H9 (cell line): ENCODE measurements around the gene CRYGD. TPM values are rescaled to one million over a fixed set of nuclear protein-coding genes. Genes with fewer than 3 reads are reported as not detected.

Experiments
- DNase-seq: peaks from one replicate; pipeline ENCODE4 v3.0.0-alpha.2; 2017
- H2AFZ ChIP-seq: one replicate; pipeline ENCODE4 v1.6.1; 2013; ENCODE audit warnings: mild to moderate bottlenecking, low read length, control low read depth, moderate library complexity
- H2AK5ac ChIP-seq: 2 replicates; pipeline ENCODE4 v1.6.1; 2013; ENCODE audit warnings: low read length, control low read depth, mixed read lengths; ENCODE audit not compliant: insufficient read length
- H2BK120ac ChIP-seq: one replicate; pipeline ENCODE4 v1.6.1; 2013; ENCODE audit warnings: low read depth, mild to moderate bottlenecking, low read length, control low read depth, inconsistent platforms; ENCODE audit not compliant: poor library complexity, severe bottlenecking
- H2BK12ac ChIP-seq: 2 replicates; pipeline ENCODE4 v1.6.1; 2013; ENCODE audit warnings: low read length, control low read depth, mixed read lengths, low read depth; ENCODE audit not compliant: insufficient read length
- H2BK15ac ChIP-seq: 2 replicates; pipeline ENCODE4 v1.6.1; 2013; ENCODE audit warnings: low read depth, low read length, control low read depth
- H2BK20ac ChIP-seq: one replicate; pipeline ENCODE4 v1.6.1; 2013; ENCODE audit warnings: low read depth, mild to moderate bottlenecking, low read length, control low read depth, inconsistent platforms; ENCODE audit not compliant: poor library complexity, severe bottlenecking
- H2BK5ac ChIP-seq: 2 replicates; pipeline ENCODE4 v1.6.1; 2013; ENCODE audit warnings: low read length, control low read depth, mixed read lengths; ENCODE audit not compliant: insufficient read length
- H3K14ac ChIP-seq: 2 replicates; pipeline ENCODE4 v1.6.1; 2013; ENCODE audit warnings: low read length, control low read depth; ENCODE audit not compliant: insufficient read depth
- H3K18ac ChIP-seq: 2 replicates; pipeline ENCODE4 v1.6.1; 2013; ENCODE audit warnings: low read depth, mild to moderate bottlenecking, mixed read lengths, low read length, control low read depth; ENCODE audit not compliant: insufficient read length
- H3K23ac ChIP-seq: 2 replicates; pipeline ENCODE4 v1.6.1; 2013; ENCODE audit warnings: low read length, control low read depth, mixed read lengths, low read depth; ENCODE audit not compliant: insufficient read length
- H3K23me2 ChIP-seq: 2 replicates; pipeline ENCODE4 v1.6.1; 2013; ENCODE audit warnings: low read depth, mild to moderate bottlenecking, mixed read lengths, low read length, control low read depth; ENCODE audit not compliant: insufficient read length, poor library complexity, severe bottlenecking
- H3K27ac ChIP-seq: 2 replicates; pipeline ENCODE4 v1.5.1; 2013; ENCODE audit warnings: low read length, control low read depth, mixed read lengths, low read depth; ENCODE audit not compliant: insufficient read length
- H3K27me3 ChIP-seq: 2 replicates; pipeline ENCODE4 v1.6.1; 2013; ENCODE audit warnings: low read length, control low read depth, inconsistent platforms; ENCODE audit not compliant: insufficient read depth
- H3K4ac ChIP-seq: 2 replicates; pipeline ENCODE4 v1.6.1; 2013; ENCODE audit warnings: low read depth, mild to moderate bottlenecking, control low read depth, inconsistent platforms, low read length, moderate library complexity
- H3K4me1 ChIP-seq: 2 replicates; pipeline ENCODE4 v1.6.1; 2013; ENCODE audit warnings: low read length, control low read depth, inconsistent platforms; ENCODE audit not compliant: insufficient read depth
- H3K4me2 ChIP-seq: 2 replicates; pipeline ENCODE4 v1.6.1; 2013; ENCODE audit warnings: low read length, control low read depth, mixed read lengths; ENCODE audit not compliant: insufficient read length, insufficient read depth
- H3K56ac ChIP-seq: 2 replicates; pipeline ENCODE4 v1.6.1; 2013; ENCODE audit warnings: low read depth, mild to moderate bottlenecking, mixed read lengths, low read length, control low read depth; ENCODE audit not compliant: insufficient read length
- H3K79me1 ChIP-seq: 2 replicates; pipeline ENCODE4 v1.6.1; 2013; ENCODE audit warnings: low read depth, mild to moderate bottlenecking, moderate library complexity, low read length, control low read depth, inconsistent platforms; ENCODE audit not compliant: insufficient read depth, poor library complexity, severe bottlenecking
- H3K79me2 ChIP-seq: 2 replicates; pipeline ENCODE4 v1.6.1; 2013; ENCODE audit warnings: low read length, control low read depth, inconsistent platforms; ENCODE audit not compliant: insufficient read depth
- H3K9ac ChIP-seq: 2 replicates; pipeline ENCODE4 v1.6.1; 2013; ENCODE audit warnings: low read length, control low read depth, mixed read lengths; ENCODE audit not compliant: insufficient read length; ENCODE audit errors: extremely low read depth
- H3K9me3 ChIP-seq: one replicate; pipeline ENCODE4 v1.6.1; 2013; ENCODE audit warnings: low read depth, low read length, inconsistent platforms; ENCODE audit not compliant: control insufficient read depth
- H3T11ph ChIP-seq: one replicate; pipeline ENCODE4 v1.6.1; 2013; ENCODE audit warnings: mild to moderate bottlenecking, low read length, control low read depth, inconsistent platforms
- H4K20me1 ChIP-seq: one replicate; pipeline ENCODE4 v1.6.1; 2013; ENCODE audit not compliant: control insufficient read depth, insufficient read length, insufficient read depth
- H4K5ac ChIP-seq: 2 replicates; pipeline ENCODE4 v1.6.1; 2013; ENCODE audit warnings: low read depth, mild to moderate bottlenecking, mixed read lengths, low read length, control low read depth; ENCODE audit not compliant: insufficient read length
- H4K8ac ChIP-seq: replicated peaks from 2 replicates; pipeline ENCODE4 v1.6.1; 2013; ENCODE audit warnings: low read length, control low read depth, mixed read lengths, low read depth; ENCODE audit not compliant: insufficient read length
- H4K91ac ChIP-seq: 2 replicates; pipeline ENCODE4 v1.6.1; 2013; ENCODE audit warnings: low read depth, mild to moderate bottlenecking, moderate library complexity, mixed read lengths, low read length, control low read depth; ENCODE audit not compliant: insufficient read length
- H3K27ac Mint-ChIP-seq, 3 experiments: 2 replicates in 2 of 3; 3 replicates in 1 of 3; pipeline ENCODE4 v1.8.0; 2020 to 2021; ENCODE audit warnings: mixed read lengths in 3 of 3, mild to moderate bottlenecking in 1 of 3, moderate library complexity in 1 of 3
- H3K27me3 Mint-ChIP-seq: 2 replicates; pipeline ENCODE4 v1.8.0; 2021; ENCODE audit warnings: low read depth, mild to moderate bottlenecking, moderate library complexity, mixed read lengths
- H3K36me3 Mint-ChIP-seq, 3 experiments: 2 replicates in 2 of 3; 3 replicates in 1 of 3; pipeline ENCODE4 v1.8.0; 2020 to 2021; ENCODE audit warnings: low read depth in 3 of 3, mixed read lengths in 3 of 3; ENCODE audit not compliant: insufficient read depth in 1 of 3
- H3K4me1 Mint-ChIP-seq, 2 experiments: 2 replicates each; pipeline ENCODE4 v1.8.0; 2020; ENCODE audit warnings: mixed read lengths in 2 of 2
- H3K4me3 Mint-ChIP-seq, 2 experiments: 2 replicates in 1 of 2; 3 replicates in 1 of 2; pipeline ENCODE4 v1.8.0; 2020 to 2021; ENCODE audit warnings: mild to moderate bottlenecking in 2 of 2, mixed read lengths in 2 of 2, moderate library complexity in 1 of 2
- H3K9me3 Mint-ChIP-seq, 2 experiments: 2 replicates in 1 of 2; 3 replicates in 1 of 2; pipeline ENCODE4 v1.8.0; 2020; ENCODE audit warnings: mild to moderate bottlenecking in 2 of 2, mixed read lengths in 2 of 2, moderate library complexity in 1 of 2
- WGBS: extraction: QIAGEN DNeasy Blood & Tissue Kit; methylation state at CpG from one replicate; pipeline ENCODE4 v1.1.7; 2013; ENCODE audit warnings: missing lambda C conversion rate, low lambda C conversion rate, mixed read lengths; ENCODE audit not compliant: insufficient read length; ENCODE audit errors: extremely low coverage; 5-methylcytosine and 5-hydroxymethylcytosine counted together
- total RNA-seq: library from RNA; stranded (reverse); gene quantifications from 2 replicates; pipeline ENCODE4 v1.2.1, GENCODE V29; 2021
- TF ChIP-seq, protein P1 (sequence below): fragments of 200-600 bp; sonication (generic); conservative IDR thresholded peaks from 3 replicates; pipeline ENCODE4 v1.8.0; 2021; ENCODE audit warnings: antibody characterized with exemption, mild to moderate bottlenecking

CRYGD gene
- total RNA-seq, 1 experiment from 2014 or later: not detected

DNA sequence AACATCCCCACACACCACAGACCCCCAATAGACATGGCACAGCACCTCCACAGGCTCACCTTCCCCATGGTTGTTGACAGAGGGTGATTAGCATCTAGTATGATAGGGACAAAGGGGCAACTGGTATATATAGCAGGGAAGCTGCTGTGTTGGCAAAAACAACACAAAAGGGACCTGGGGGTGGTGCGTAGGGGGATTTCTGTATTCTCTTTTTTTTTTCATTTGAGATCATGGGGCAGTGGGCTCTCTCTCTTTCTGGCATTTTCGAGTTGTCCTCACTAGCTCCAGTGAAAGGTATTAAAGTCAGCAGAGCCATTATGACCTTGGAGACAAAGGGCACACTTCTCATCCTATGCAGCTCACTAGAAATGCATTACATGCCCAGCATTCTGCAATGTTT, 39.2 kb upstream of the CRYGD start, which contains the start of gene CRYGA:
TSS of gene CRYGA (minus strand) at position 101 of the 400 bp plus-strand sequence. CDS start at position 68, 33 bp downstream.
- Histone ChIP-seq H4K20me1 (no peaks in the 10 kb centered on the region), H3K9ac (no peak within 1 kb of the TSS), H2AFZ (no peak within 1 kb of the TSS), H3K79me2 (no peaks in the 10 kb centered on the region), H2BK15ac (no peak within 1 kb of the TSS), H3K79me1 (no peaks in the 10 kb centered on the region), H2AK5ac (no peak within 1 kb of the TSS), H2BK12ac (no peak within 1 kb of the TSS), H3K18ac (no peak within 1 kb of the TSS), H3K56ac (no peak within 1 kb of the TSS), H3T11ph (no peak within 1 kb of the TSS), H2BK5ac (no peak within 1 kb of the TSS), H3K4me2 (no peak within 1 kb of the TSS), H3K4ac (no peak within 1 kb of the TSS), H3K27ac (no peak within 1 kb of the TSS), H4K5ac (no peak within 1 kb of the TSS), H3K9me3 (no peaks in the 10 kb centered on the region), H3K27me3 (no peaks in the 10 kb centered on the region), H2BK120ac (no peak within 1 kb of the TSS), H3K23me2 (no peaks in the 10 kb centered on the region), H4K8ac (no peak within 1 kb of the TSS), H3K4me1 (peaks cover 2% of the 10 kb centered on the region; the same call in 1 of the 2 replicates), H3K14ac (peak within 1 kb of the TSS; percentile 8; the same call in 1 of the 2 replicates), H4K91ac (no peak within 1 kb of the TSS), H2BK20ac (no peak within 1 kb of the TSS), H3K23ac (no peak within 1 kb of the TSS)
- Mint-ChIP-seq H3K27me3 (no peaks in the 10 kb centered on the region), H3K4me1 (peaks cover 10 to 15% of the 10 kb centered on the region in 2 experiments), H3K27ac (peak within 1 kb of the TSS in 1 of 3 experiments; percentile 70; a peak in 2 of 7 replicates), H3K9me3 (no peaks in the 10 kb centered on the region; a peak in 1 of 5 replicates), H3K4me3 (no peak within 1 kb of the TSS), H3K36me3 (no peaks in the 10 kb centered on the region)
- no peak for DNase-seq
- TF ChIP-seq, protein P1, sequence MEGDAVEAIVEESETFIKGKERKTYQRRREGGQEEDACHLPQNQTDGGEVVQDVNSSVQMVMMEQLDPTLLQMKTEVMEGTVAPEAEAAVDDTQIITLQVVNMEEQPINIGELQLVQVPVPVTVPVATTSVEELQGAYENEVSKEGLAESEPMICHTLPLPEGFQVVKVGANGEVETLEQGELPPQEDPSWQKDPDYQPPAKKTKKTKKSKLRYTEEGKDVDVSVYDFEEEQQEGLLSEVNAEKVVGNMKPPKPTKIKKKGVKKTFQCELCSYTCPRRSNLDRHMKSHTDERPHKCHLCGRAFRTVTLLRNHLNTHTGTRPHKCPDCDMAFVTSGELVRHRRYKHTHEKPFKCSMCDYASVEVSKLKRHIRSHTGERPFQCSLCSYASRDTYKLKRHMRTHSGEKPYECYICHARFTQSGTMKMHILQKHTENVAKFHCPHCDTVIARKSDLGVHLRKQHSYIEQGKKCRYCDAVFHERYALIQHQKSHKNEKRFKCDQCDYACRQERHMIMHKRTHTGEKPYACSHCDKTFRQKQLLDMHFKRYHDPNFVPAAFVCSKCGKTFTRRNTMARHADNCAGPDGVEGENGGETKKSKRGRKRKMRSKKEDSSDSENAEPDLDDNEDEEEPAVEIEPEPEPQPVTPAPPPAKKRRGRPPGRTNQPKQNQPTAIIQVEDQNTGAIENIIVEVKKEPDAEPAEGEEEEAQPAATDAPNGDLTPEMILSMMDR: no peak
- no CpG with 5 or more reads among the region's 2 CpGs for WGBS
